Left ventricle myocardium inferior (tissue), 1 donor: ENCODE results near the gene EPB41L4A. TPM values are rescaled to one million over a fixed set of nuclear protein-coding genes. Genes with fewer than 3 reads are reported as not detected.
A peak's percentile ranks its signal among the peaks of the same experiment; 100 is the strongest.

Experiments used
- DNase-seq: peaks from one replicate; pipeline ENCODE4 v3.0.0-alpha.2; 2020
- H3K27ac ChIP-seq: fragments of 200-600 bp; replicated peaks from 2 replicates; pipeline ENCODE4 v1.8.0; 2021
- H3K27me3 ChIP-seq: fragments of 200-600 bp; 2 replicates; pipeline ENCODE4 v1.8.0; 2021; ENCODE audit warnings: low read depth
- H3K36me3 ChIP-seq: fragments of 200-600 bp; 2 replicates; pipeline ENCODE4 v1.8.0; 2021
- H3K4me1 ChIP-seq: fragments of 200-600 bp; 2 replicates; pipeline ENCODE4 v1.8.0; 2021
- H3K4me3 ChIP-seq: fragments of 200-600 bp; 2 replicates; pipeline ENCODE4 v1.8.0; 2021; ENCODE audit warnings: mild to moderate bottlenecking, moderate library complexity
- H3K9me3 ChIP-seq: fragments of 200-600 bp; replicated peaks from 2 replicates; pipeline ENCODE4 v1.8.0; 2021
- intact Hi-C: fragments of 100-400 bp; cut with micrococcal nuclease; formaldehyde crosslinking; loops from one replicate; pipeline ENCODE4 v1.11.0; 2022
- total RNA-seq: library from RNA; stranded (reverse); fragmentation: NEBNext Ultra II Directional; extraction: Animal tissue kit (Norgen Biotek cat#: 25700); gene quantifications from one replicate; pipeline ENCODE4 v1.2.1, GENCODE V29; 2021
- TF ChIP-seq, protein P1 (sequence below): fragments of 200-600 bp; IDR thresholded peaks from 2 replicates; pipeline ENCODE4 v1.8.0; 2021; ENCODE audit warnings: antibody characterized with exemption, mild to moderate bottlenecking, borderline replicate concordance
- donor health status: DM: no; HTN: yes; CAD: no; lungs with severe emphysema.

EPB41L4A gene
- total RNA-seq, 1 donor from 2014 or later: 17.8 TPM

DNA sequence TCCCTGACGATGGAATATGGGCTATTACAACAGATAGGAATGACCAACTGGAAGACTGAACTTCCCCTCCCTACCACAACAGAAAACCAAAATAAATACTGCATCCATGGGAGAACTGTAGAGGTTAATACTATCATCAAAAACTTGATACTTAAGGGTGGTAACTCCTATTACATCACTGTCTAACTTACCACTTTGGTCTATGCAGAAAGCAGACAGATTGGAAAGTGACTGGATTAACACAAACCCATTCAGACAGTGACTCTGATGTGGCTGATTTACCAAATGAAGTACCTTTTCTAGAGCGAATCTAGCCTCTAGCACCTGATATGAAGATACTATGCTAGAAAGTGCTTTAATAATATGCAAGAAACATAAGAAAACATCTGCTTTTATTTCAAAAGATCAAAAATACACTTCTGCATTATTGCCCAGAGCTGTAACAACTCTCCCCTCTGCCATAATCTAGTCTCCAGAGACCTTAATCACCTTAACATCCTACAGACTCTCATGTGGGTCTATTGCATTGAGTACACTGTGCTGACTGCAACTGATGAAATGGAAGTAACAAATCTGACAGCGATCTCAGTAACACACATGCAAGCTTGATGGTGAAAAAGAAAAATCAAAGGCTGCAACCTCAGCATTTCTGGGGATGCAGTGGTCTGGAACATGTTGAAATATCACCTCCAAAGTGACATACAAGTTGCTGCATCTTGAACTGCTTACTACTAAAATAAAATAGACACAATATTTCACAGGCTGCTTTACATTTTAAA is 62.7 kb downstream of the EPB41L4A start:
- intact Hi-C loops: no loop called here

DNA sequence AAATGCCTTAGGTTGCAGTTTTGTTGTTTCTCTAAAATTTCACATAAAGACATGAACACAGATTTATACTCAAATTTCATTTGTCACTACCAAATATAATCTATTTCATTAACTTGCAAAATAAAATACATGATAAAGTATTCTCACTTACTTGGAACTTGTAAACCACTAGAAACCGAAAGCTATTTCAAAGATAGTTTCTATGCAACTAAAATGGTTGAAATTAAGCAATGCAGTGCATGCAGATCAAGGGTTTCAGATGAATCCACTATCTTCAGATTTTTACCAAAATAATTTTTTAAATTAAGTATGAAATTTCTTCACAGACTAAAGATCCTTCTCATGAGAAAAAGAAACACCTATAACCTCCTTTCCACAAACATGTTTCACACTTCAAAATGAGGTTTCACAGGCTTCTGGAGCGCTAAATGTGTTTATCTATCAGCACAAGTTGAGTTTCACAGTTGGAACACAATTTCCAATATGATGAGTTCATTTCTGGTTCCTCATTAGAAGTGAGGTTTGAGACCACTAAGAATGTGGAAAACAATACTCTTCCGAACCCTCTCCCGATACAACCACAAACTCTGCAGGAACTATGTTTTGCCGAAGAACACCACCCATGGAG is 63.9 kb downstream of the EPB41L4A start:
- Histone ChIP-seq H3K4me1 (peaks cover 40% of the 10 kb centered on the region), H3K4me3 (no peak overlapping the region), H3K36me3 (no peaks in the 10 kb centered on the region), H3K9me3 (no peaks in the 10 kb centered on the region), H3K27me3 (no peaks in the 10 kb centered on the region), H3K27ac (no peak overlapping the region)
- intact Hi-C loops: no loop called here
- DNase-seq: no peak
- TF ChIP-seq, protein P1, sequence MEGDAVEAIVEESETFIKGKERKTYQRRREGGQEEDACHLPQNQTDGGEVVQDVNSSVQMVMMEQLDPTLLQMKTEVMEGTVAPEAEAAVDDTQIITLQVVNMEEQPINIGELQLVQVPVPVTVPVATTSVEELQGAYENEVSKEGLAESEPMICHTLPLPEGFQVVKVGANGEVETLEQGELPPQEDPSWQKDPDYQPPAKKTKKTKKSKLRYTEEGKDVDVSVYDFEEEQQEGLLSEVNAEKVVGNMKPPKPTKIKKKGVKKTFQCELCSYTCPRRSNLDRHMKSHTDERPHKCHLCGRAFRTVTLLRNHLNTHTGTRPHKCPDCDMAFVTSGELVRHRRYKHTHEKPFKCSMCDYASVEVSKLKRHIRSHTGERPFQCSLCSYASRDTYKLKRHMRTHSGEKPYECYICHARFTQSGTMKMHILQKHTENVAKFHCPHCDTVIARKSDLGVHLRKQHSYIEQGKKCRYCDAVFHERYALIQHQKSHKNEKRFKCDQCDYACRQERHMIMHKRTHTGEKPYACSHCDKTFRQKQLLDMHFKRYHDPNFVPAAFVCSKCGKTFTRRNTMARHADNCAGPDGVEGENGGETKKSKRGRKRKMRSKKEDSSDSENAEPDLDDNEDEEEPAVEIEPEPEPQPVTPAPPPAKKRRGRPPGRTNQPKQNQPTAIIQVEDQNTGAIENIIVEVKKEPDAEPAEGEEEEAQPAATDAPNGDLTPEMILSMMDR: no peak

More for the DNA sequence above, 62.7 kb downstream of the EPB41L4A start:
- peaks cover 34% of the 10 kb centered on the region for H3K4me1 ChIP-seq
- H3K4me3 ChIP-seq: no peak overlapping the region
- H3K9me3 ChIP-seq: no peaks in the 10 kb centered on the region
- TF ChIP-seq, protein P1: no peak
- no peak for DNase-seq
- no peaks in the 10 kb centered on the region for H3K36me3 ChIP-seq
- H3K27ac ChIP-seq: no peak overlapping the region
- no peaks in the 10 kb centered on the region for H3K27me3 ChIP-seq

DNA sequence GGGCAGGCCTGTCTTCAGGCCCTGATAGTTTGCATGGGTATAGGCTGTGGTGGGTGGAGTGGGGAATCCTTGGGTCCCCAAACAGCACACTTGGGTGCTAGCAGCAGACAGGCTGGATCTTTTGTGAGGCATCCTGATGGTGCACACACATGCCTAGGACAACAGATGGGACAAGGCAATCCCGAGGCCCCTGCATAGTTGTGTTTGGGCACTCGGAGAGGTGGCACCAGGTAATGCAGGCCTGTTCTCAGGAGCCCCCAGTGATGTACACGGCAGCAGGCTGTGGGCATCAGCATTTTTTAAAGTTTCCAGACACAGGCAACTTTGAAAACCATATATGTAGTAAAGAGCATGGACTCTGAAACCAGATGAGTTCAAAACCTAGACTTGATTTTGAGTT is 65.4 kb downstream of the EPB41L4A start:
- Histone ChIP-seq H3K9me3 (no peaks in the 10 kb centered on the region), H3K4me3 (no peak overlapping the region), H3K4me1 (peaks cover 55% of the 10 kb centered on the region), H3K27me3 (no peaks in the 10 kb centered on the region), H3K27ac (no peak overlapping the region), H3K36me3 (no peaks in the 10 kb centered on the region)
- no peak for DNase-seq
- TF ChIP-seq, protein P1: no peak
- intact Hi-C loops: no loop called here

DNA sequence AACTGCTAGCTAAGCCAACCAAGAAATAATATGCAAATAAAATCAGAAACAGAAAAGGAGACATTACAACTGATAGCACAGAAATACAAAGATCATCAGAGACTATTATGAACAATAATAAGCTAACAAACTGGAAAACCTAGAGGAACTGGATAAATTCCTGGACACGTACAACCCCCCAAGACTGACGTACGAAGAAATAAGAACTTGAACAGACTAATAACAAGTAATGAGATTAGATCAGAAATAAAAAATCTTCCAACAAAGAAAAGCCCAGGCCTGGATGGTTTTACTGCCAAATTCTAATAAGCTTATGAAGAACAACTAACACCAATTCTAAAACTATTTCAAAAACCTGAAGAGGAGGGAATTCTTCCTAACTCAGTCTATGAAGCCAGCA is 67.9 kb downstream of the EPB41L4A start:
- no peak for DNase-seq
- Histone ChIP-seq H3K27ac (peak overlapping the region; percentile 39), H3K27me3 (no peaks in the 10 kb centered on the region), H3K4me3 (no peak overlapping the region), H3K36me3 (no peaks in the 10 kb centered on the region), H3K9me3 (no peaks in the 10 kb centered on the region), H3K4me1 (peaks cover 43% of the 10 kb centered on the region)
- TF ChIP-seq, protein P1: no peak
- intact Hi-C loops: no loop called here

DNA sequence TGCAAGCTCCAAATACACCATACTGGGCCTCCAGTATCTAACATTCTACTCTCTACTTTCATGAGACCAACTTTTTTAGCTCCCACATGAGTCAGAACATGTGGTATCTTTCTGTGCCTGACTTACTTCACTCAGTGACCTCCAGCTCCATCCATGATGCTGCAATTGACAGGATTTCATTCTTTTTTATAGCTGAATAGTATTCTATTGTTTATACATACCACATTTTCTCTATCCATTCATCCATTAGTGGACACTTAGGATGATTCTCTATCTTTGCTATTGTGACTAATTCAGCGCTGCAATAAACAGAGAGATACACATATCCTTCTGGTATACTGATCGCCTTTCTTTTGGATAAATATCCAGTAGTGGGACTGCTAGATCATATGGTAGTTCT is 68.5 kb downstream of the EPB41L4A start:
- H3K4me3 ChIP-seq: no peak overlapping the region

More for the DNA sequence above, 68.5 kb downstream of the EPB41L4A start:
- intact Hi-C loops: no loop called here
- DNase-seq: no peak
- TF ChIP-seq, protein P1: no peak
- no peaks in the 10 kb centered on the region for H3K36me3 ChIP-seq
- H3K27me3 ChIP-seq: no peaks in the 10 kb centered on the region
- H3K27ac ChIP-seq: peak overlapping the region; percentile 39
- H3K9me3 ChIP-seq: no peaks in the 10 kb centered on the region
- H3K4me1 ChIP-seq: peaks cover 37% of the 10 kb centered on the region
